SW480 (cell line): ENCODE results near the gene NPHP4.
"Not testable (repeated sequence)": the region's sequence is repeated elsewhere in the genome, so short reads cannot be mapped to it uniquely, and the experiment has no call there.

Experiments
- DNase-seq: peaks from one replicate; pipeline ENCODE4 v3.0.0-alpha.2; 2016; ENCODE audit warnings: low spot score

NPHP4 gene

DNA sequence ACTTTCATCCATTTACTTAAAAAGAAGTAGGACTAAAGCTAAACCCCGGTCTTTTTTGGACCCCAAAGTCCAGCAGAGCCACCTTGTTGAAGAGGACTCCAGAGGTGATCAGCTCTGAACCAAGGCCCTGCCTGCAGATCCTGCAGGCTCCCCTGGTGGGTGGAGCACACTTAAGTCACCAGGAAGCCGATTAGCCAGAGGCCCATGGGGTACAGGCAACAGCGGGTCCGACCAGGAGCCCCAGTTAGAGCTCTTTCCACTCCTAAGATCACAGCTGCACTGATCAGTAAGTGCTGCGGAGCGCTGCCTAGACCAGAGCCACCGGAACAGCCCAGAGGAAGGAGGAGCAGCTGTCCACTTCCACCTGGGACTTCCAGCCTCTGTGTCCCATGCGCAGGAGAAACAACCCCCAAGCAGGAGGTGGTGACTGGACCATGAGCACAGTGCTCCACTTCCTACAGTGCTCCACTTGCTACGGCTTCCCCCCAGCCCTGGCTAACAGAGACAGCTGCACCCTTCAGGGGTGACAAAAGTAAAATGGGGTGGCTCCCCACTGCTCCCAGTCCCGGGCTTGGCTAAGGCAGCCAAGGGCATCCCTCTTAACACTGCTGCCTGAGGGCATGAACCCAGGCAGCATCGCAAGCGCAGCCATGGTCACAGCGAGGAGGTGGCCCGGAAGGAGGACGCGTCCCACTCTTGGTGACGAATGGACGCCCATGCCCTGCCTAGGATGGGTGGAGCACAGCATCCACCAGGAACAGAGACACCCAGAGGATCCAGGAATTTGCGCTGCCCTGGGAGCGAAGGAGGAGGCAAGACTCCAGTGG is 58.0 kb downstream of the NPHP4 start:
- DNase-seq, result no peak

DNA sequence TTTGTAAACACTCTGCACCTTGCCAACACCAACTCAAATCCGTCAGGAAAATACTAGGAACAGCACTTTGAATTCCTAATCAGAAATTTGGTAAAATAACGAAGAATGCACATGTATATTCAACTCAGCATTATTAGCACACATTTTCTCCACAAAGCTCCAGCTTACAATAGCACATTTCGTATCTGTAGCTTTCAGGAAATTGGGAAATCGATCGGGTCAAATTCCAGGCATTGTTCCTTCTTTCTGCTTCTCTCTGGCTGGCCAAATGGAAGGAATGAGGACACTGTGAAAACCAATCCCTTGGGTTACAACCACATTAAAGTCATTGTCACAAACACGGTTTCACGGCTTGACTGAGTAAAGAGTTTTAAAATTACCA is 58.6 kb downstream of the NPHP4 start:
- DNase-seq, result no peak

DNA sequence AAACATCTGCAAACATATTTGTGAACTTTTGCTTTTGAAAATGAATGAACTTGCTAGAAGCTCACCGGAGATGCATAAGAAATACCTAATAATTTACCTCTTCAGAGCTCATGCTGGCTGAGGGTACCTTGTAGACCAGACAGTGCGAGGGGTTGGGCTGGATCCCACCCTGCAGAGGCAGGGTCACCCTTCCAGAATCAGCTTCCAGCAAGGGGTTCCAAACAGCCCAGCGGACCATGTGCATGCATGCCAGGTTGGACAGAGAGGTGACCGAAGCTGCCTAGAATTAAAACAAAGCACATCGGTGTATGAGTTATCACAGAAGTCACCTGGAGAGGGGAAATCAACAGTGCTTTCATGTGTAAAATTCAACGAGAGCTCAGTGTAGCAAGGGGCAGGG is 59.2 kb downstream of the NPHP4 start:
- no peak for DNase-seq

DNA sequence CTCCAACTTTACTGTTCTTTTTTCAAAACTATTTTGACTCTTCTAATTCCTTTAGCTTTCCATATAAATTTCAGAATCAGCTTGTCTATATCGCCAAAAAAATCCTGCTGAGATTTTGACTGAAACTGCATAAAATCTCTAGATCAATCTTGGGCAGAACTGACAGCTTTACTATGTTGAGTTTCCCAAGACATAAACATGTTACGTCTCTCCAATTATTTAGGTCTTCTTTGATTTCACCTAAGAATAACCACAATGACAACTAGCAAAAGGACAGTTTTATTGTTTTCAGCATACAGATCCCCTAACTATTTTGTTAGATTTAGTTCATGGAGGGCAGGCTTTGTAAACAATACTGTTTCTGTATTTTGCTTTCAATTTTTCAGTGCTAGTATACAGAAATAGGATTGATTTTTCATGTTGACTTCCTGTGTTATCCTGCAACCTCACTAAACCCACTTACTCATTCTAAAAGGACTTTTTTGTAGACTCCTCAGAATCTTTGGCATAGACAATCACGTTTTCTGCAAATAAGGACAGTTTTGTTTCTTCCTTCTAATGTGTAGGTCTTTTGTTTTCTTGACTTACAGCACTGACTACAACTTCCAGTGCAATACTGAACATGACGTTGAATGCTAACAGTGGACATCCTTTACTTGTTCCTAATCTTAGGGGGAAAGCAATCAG is 63.4 kb downstream of the NPHP4 start:
- no peak for DNase-seq

DNA sequence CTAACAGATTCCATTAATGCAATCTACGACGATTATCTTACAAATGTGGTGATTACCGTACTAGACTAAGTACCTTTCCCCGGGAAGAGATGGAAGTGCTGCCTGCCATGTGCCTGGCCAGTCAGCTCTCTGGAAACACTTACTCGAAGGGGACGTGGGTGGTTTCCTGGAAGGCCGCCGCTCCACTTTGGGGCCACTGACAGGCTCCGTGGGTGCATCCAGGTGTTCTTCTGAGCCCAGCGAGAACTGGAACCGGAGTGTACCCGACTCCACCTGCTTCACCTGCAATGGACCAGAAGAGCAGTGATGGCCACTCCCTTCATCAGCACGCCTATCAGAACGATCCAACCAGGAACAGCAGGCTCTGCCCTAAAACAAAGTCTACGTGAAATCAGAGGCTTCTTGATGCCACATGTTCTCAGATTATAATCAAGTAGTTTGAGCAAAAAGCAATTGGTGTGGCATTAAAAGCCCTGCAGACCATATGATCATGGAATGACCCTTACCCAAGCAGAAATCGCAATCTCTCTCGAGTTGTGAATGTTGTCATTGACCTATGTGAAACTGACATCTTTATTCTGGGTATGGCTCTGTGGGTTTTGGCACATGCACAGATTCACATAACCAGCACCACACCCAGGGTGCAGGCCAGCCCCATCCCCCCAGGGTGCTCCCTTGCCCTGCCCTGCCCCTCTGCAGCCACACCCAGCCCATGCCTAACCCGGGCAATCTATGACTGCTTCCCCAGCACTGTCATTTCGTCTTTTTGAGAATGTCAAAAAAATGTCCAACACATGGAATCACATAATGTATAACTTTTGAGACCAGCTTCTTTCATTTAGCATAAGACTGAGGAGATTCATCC is 64.5 kb downstream of the NPHP4 start:
- DNase-seq, result peak; percentile 9

DNA sequence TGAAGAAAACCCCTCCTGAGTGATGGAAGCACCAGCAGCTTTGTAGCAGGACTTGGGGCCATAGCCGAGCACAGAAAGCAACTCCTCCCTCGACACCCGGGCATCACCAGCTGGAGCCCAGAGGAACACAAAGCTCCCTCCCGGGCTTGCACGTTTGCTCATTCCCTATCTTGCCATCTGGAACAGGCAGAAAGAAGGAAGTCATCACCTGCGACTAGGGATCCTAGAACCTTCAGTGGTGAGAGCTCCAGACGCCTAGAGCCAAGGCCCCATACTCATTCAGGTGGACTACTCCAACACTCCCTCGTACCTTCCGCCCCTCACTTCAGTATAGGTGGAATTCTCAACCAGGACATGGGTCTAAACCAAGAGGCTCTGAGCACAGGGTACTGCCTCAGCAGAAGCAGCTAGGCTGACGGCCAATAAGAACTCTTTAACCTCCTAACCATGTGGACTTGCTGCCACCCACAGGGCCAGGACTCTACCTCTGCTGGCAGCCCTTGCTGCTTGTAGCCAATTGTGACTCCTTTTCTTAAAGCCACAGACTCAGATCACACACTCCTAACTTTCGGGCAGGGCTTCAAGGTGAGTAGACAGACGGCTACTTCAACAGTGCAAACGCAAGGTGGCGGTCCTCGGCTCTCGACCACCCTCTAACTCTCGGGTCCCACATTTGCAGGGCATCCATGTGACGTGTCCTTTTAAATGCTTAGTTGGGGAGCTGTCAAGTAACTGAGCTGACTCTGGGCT is 65.4 kb downstream of the NPHP4 start:
- DNase-seq, result no peak

DNA sequence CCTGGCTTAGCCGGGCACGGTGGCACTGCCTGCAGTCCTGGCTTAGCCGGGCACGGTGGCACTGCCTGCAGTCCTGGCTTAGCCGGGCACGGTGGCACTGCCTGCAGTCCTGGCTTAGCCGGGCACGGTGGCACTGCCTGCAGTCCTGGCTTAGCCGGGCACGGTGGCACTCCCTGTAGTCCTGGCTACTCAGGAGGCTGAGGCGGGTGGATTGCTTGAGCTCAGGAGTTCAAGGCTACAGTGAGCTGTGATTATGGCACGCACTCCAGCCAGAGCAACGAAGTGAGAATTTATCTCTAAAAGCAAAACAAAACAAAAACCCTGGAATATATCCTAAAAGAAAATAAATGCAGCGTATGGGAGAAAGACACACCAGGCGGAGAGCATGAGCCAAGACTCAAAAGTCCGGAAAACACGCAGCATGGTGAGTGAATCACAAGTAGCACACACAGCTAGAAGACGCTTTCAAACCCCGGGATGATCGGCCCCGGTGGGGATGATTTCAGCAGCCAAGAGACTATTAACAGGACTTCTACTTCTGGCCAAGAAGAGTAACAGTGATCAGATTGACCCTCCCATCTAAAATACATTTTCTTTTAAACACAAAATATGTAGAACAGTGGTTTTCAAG is 69.4 kb downstream of the NPHP4 start:
- DNase-seq, result not testable (repeated sequence)

DNA sequence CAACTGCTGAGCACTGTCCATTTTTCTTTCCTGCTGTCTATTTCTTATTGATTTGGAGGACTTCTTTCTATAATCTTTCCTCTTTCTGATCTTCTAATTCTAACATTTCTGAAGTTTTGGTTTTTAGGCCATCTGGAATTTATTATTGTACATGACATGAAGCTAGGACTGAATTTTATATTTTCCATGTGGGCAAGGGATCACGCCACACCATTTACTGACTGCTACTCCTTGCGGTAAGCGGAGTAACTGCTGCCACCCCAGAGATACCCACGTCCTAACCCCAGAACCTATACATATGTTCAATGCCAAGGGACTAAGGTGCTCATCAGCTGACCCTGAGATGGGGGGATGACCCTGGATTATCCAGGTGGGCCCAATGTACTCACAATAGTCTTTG is 70.6 kb downstream of the NPHP4 start:
- no peak for DNase-seq

DNA sequence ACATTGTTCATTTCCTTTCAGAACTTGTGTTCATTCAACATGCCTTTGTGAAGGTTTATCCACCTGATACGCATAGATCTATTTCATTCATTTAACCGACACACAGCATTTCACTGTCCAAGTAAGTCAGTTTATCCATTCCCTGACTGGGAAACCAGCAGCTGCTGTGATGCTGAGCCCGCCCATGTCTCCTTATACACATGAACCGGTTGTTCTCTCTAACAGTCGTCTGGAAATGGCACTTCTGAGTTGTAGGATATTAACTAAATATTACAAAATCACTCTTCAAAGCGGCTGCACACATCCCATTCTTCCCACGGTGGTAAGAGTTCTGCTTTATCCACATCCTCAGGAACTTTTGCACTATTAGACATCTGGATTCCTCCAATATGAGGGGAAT is 71.1 kb downstream of the NPHP4 start:
- DNase-seq, result no peak

DNA sequence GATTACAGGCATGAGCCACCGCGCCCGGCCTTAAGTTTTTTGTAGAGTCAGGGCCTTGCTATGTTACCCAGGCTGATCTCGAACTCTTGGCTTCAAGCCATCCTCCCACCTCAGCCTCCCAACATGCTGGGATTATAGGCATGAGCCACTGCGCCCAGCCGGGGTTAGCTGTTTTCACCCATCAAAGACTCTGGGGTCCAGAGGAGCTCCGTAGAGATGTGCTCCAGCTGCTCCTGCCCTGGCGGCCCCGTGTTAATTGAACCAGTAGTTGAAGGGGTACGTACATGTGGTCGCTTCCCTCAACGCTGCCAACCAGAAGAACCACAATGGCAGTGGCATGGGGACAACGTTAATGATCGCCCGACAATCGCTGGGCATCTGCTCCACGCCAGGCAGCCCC is 72.0 kb downstream of the NPHP4 start:
- DNase-seq, result no peak

DNA sequence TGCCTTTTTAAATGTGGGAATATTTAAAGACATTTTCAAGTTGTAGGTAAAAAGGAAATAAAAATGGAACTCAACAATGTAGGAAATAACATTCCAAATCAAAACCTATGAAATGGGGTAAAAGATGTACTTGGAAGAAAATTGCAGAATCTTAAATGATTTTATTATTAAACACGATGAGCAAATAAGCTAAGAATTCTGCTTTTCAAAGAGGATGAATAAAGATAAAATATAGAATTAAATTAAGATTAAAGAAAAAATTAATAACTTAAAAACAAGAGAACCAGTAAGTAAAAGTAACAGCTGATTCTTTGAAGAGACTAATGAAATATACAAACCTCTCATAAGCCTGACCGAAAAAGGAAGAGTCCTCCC is 74.0 kb downstream of the NPHP4 start:
- DNase-seq, result no peak

DNA sequence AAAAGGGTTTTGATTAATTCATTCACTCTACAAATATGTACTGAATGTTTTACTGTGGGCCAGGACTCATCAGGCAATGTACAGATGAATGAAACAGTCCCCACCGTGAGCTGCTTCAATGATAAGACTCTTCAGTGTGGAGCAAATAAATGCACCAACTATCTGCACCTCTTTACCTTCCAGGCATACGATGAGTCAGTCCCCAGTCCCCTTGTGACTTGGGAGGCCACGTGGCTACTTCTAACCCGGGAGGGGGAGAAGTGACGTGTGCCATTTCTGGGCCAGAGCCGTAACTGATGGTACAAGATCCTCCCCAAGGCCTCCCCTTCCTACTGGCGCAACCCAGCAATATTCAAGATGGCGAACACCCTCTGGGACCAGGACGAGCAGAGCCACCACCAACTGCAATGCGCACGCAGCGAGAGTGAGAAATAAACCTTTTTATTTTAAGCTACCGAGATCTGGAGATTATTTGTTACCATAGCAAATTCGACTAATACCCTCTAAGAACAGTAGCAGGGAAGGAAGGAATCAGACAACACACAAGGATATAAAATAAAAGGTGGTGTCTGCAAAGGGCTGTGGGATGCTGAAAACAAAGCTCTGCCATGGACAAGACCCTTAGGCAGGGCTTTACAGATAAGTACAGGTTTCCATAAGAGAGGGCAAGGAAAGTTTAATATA is 74.5 kb downstream of the NPHP4 start:
- DNase-seq, result no peak

DNA sequence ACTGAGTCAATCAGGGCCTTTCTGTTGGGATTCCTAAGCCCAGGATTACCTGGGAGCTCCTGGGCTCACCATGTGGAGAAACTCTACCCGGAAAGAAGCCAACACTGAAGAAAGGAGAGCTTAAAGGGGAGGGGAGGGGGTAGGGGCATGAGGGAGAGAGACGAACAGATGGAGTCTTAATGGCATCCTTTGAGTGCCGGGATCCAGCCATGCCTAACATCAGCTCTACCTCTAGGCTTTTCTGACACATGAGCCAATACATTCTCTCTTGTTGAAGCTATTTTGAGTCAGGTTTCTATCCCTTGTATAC is 75.0 kb downstream of the NPHP4 start:
- DNase-seq, result no peak

DNA sequence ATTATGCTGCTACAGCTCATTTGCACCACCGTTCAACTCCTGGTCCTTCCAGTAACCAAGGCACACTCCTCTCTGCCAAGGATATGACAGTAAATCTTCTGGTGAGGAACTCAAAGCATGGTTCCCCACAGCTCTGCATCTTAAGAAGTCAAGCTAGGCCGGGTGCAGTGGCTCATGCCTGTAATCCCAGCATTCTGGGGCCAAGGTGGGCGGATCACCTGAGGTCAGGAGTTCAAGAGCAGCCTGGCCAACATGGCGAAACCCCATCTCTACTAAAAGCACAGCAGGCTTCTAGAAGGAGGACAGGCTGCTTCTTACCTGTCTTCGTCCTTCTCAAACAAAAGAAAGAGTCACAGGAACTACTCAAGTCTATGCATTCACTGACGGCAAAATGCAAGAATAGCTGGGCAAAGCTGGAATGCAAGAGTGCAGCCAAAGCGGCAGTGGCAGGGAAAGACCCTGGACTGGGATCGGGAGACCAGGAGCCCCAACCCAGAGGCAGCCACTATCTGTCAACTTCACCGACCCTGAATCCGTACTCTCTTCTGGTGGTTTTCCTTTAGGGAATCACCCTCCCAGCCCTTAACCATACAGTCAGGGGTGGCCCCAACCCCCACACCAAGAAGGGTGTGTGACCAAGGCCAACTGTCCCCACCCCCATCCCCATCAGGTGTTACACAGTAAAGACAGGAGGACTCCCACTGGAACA is 75.5 kb downstream of the NPHP4 start:
- DNase-seq, result no peak

DNA sequence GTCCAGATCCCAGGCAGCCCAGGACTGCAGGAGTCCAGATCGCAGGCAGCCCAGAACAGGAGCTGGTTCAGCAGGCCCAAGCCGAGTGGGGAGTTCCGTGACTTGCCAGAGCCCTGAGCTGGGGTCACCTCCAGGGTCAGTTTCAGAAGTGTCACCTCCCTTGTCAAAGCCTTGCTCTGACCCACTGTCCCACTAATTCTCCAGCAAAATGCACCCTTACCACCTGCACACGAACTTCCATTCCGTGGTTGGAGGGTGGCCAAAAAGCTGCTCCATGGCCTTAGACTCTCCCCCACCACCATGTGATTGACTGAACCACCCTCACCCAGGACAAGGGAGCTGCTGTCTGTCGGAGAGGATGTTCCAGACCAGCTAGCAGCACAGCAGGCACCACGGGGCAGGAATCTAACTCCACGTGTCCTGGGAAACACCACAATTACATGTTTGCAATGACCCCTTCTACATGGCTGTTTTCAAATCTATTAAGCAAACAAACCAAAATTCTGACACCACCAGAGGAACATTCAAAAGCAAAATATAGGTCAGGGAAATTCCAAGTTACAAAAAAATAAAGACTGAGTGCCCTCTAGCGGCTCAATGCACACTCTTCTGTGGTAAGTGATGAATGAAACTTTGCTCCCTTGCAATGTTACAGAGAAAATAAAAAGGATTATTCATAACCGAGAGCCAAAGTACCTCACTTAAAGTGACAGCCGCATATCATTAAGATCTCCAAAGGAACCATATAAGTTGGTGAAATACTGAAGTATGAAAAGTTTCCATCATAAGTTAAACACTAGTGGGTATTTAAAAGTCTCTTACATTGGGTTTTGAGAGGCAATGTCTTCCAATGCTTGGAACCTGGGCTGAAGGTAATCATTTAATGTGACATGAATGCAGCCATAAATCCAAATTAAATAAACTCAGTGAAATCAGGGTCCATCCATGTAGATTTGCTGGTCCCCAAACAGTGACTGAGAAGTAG is 76.3 kb downstream of the NPHP4 start:
- peak; percentile 69 for DNase-seq

DNA sequence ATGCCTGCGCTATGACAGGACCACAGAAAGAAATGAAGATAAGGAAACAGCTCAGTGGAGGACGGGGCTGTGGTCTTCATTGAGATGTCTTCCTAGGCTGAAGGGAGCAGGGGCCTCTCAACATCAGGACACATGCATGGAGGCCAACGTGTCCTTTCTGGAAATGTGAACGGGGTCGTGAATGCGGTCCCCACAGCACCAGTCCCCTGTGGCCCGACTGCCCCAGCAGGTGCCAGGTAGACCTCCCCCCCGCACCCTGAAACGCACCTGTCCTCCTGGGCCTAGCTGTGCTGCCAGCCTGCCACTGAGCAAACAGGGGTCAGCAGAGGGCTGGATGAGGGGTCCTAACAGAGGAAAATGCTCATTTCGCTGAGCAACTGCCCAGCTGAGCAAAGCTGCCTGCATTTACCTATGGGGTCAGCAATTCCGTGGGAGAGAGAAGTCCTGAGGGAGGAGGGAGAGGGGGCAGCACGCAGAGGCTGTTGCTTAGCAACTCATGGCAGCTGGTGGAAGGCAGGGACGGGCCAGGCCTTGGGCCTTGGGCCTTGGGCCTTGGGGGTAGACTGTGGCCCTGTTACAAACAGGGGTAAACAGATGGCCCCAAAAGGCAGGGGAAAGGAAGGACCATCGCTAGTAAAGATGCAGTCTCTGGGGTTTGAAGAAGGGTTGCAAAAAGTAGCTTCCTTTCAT is 77.4 kb downstream of the NPHP4 start:
- DNase-seq, result no peak

DNA sequence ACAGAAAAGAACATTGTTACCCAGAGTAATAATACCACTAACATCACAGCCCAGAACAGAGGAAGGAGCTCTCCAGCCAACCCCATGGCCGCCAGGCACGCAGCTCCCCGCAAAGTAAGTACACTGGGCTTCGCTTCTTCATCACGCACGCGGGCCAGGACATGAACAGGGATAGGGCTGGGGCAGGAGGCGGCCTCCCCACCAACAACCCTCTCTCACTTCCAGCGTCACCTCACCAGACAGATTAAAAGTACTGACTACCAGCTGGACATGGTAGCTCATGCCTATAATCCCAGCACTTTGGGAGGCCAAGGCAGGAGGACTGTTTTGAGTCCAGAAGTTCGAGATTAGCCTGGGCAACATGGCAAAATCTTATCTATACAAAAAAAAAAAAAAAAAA is 78.3 kb downstream of the NPHP4 start:
- DNase-seq, result no peak

DNA sequence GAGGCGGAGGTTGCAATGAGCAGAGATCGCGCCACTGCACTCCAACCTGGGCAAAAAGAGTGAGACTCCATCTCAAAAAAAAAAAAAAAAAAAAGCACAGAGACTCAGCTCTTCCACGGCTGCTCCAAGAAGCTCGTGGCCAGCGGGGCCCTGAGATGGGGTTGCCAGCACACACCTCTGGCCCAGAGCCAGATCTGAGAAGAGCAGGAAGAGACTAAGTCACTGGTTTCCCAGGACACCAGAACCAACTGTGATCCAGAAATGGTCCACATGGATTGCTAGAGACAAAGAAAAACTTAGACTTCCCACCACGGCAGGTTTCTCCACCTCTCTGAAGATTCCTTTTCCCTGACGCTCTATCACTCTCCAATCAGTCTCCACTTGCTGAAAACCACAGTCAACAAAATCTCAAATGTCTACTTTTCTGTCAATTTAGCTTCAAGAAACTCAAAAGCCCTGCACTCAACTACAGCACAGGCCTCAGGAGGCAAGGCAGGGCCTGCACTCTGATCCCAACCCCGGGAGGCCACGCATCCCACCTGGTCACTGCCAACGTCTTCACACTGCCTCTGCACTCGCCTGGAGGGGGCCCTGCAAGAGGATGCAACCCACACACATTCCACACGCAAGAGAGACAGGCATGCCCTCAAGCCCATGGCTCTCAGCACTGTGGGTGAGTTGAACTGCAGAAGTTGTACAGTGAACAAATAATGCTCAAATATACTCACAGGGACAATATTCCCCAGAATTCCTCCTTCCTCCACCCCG is 79.0 kb downstream of the NPHP4 start:
- no peak for DNase-seq
